ENCODE data around the gene ANKS4B.

The ANKS4B gene

GRCh38 chr16:21224800-21225199, 8.7 kb upstream of the ANKS4B start:
- Histone ChIP-seq H3K4me3 (no peak overlapping the region), H3K9ac (ENCODE audit: insufficient read length) (no peak overlapping the region), H3K27ac (no peak overlapping the region), H3K36me3 (ENCODE audit: insufficient read depth, low read length) (no peaks in the 10 kb centered on the region), H3K9me3 (ENCODE audit: low read depth, low read length) (no peaks in the 10 kb centered on the region)
- DNase-seq (ENCODE audit: low read depth, low spot score), result no peak
- TF ChIP-seq FOXP2 (optimal IDR thresholded peaks at IDR 0.05; ENCODE audit: control extremely low read depth, extremely low read length, insufficient read depth), result no peak
- no peak for TF ChIP-seq EZH2 (IDR thresholded peaks at IDR 0.05)
- TF ChIP-seq POLR2AphosphoS5 (IDR thresholded peaks at IDR 0.05; ENCODE audit: borderline replicate concordance, low read depth, low read length), result no peak

- H3K9me3 ChIP-seq (ENCODE audit: low read depth, low read length), result no peaks in the 10 kb centered on the region
- no peak for DNase-seq (ENCODE audit: low read depth, low spot score)
- no peak overlapping the region for H3K4me3 ChIP-seq
- no peak overlapping the region for H3K27ac ChIP-seq
- TF ChIP-seq EZH2 (IDR thresholded peaks at IDR 0.05) (no peak), POLR2AphosphoS5 (IDR thresholded peaks at IDR 0.05; ENCODE audit: borderline replicate concordance, low read depth, low read length) (no peak), FOXP2 (optimal IDR thresholded peaks at IDR 0.05; ENCODE audit: control extremely low read depth, extremely low read length, insufficient read depth) (no peak)
- H3K36me3 ChIP-seq (ENCODE audit: insufficient read depth, low read length), result no peaks in the 10 kb centered on the region
- H3K9ac ChIP-seq (ENCODE audit: insufficient read length), result no peak overlapping the region
Measured at GRCh38 chr16:21226749-21227148, 6.8 kb upstream of the ANKS4B start.

- no peak for DNase-seq (ENCODE audit: low read depth, low spot score)
- Histone ChIP-seq H3K9me3 (ENCODE audit: low read depth, low read length) (no peaks in the 10 kb centered on the region), H3K4me3 (no peak overlapping the region), H3K9ac (ENCODE audit: insufficient read length) (no peak overlapping the region), H3K36me3 (ENCODE audit: insufficient read depth, low read length) (no peaks in the 10 kb centered on the region), H3K27ac (no peak overlapping the region)
- TF ChIP-seq POLR2AphosphoS5 (IDR thresholded peaks at IDR 0.05; ENCODE audit: borderline replicate concordance, low read depth, low read length) (no peak), FOXP2 (optimal IDR thresholded peaks at IDR 0.05; ENCODE audit: control extremely low read depth, extremely low read length, insufficient read depth) (no peak)
Measured at GRCh38 chr16:21227866-21228265, 5.6 kb upstream of the ANKS4B start.

- no peaks in the 10 kb centered on the region for H3K9me3 ChIP-seq (ENCODE audit: low read depth, low read length)
- no peak overlapping the region for H3K9ac ChIP-seq (ENCODE audit: insufficient read length)
- H3K4me3 ChIP-seq, result no peak overlapping the region
- H3K36me3 ChIP-seq (ENCODE audit: insufficient read depth, low read length), result no peaks in the 10 kb centered on the region
- TF ChIP-seq EZH2 (IDR thresholded peaks at IDR 0.05) (no peak), POLR2AphosphoS5 (IDR thresholded peaks at IDR 0.05; ENCODE audit: borderline replicate concordance, low read depth, low read length) (no peak), FOXP2 (optimal IDR thresholded peaks at IDR 0.05; ENCODE audit: control extremely low read depth, extremely low read length, insufficient read depth) (no peak)
- no peak for DNase-seq (ENCODE audit: low read depth, low spot score)
- no peak overlapping the region for H3K27ac ChIP-seq
Measured at GRCh38 chr16:21228361-21228872, 5.1 kb upstream of the ANKS4B start.

- no peaks in the 10 kb centered on the region for H3K9me3 ChIP-seq (ENCODE audit: low read depth, low read length)
- DNase-seq (ENCODE audit: low read depth, low spot score), result no peak
- H3K9ac ChIP-seq (ENCODE audit: insufficient read length), result no peak overlapping the region
- TF ChIP-seq POLR2AphosphoS5 (IDR thresholded peaks at IDR 0.05; ENCODE audit: borderline replicate concordance, low read depth, low read length) (no peak), FOXP2 (optimal IDR thresholded peaks at IDR 0.05; ENCODE audit: control extremely low read depth, extremely low read length, insufficient read depth) (no peak), EZH2 (IDR thresholded peaks at IDR 0.05) (no peak)
- H3K27ac ChIP-seq, result no peak overlapping the region
- H3K36me3 ChIP-seq (ENCODE audit: insufficient read depth, low read length), result no peaks in the 10 kb centered on the region
- no peak overlapping the region for H3K4me3 ChIP-seq
Measured at GRCh38 chr16:21233045-21233520, 416 bp upstream of the ANKS4B start.

- Histone ChIP-seq H3K9me3 (ENCODE audit: low read depth, low read length) (no peaks in the 10 kb centered on the region), H3K9ac (ENCODE audit: insufficient read length) (no peak overlapping the region), H3K36me3 (ENCODE audit: insufficient read depth, low read length) (no peaks in the 10 kb centered on the region), H3K4me3 (no peak overlapping the region), H3K27ac (no peak overlapping the region)
- no peak for DNase-seq (ENCODE audit: low read depth, low spot score)
- no peak for TF ChIP-seq FOXP2 (optimal IDR thresholded peaks at IDR 0.05; ENCODE audit: control extremely low read depth, extremely low read length, insufficient read depth)
Measured at GRCh38 chr16:21235199-21235585, 1.7 kb downstream of the ANKS4B start.

- Histone ChIP-seq H3K27ac (no peak overlapping the region), H3K4me3 (no peak overlapping the region), H3K9me3 (ENCODE audit: low read depth, low read length) (no peaks in the 10 kb centered on the region), H3K9ac (ENCODE audit: insufficient read length) (no peak overlapping the region), H3K36me3 (ENCODE audit: insufficient read depth, low read length) (no peaks in the 10 kb centered on the region)
- no peak for DNase-seq (ENCODE audit: low read depth, low spot score)
- TF ChIP-seq FOXP2 (optimal IDR thresholded peaks at IDR 0.05; ENCODE audit: control extremely low read depth, extremely low read length, insufficient read depth) (no peak), POLR2AphosphoS5 (IDR thresholded peaks at IDR 0.05; ENCODE audit: borderline replicate concordance, low read depth, low read length) (no peak), EZH2 (IDR thresholded peaks at IDR 0.05) (no peak)
Measured at GRCh38 chr16:21236831-21237230, 3.3 kb downstream of the ANKS4B start.

GRCh38 chr16:21239646-21240045, 6.1 kb downstream of the ANKS4B start:
- no peak overlapping the region for H3K27ac ChIP-seq
- no peak overlapping the region for H3K4me3 ChIP-seq
- H3K9me3 ChIP-seq (ENCODE audit: low read depth, low read length), result no peaks in the 10 kb centered on the region
- TF ChIP-seq EZH2 (IDR thresholded peaks at IDR 0.05) (no peak), POLR2AphosphoS5 (IDR thresholded peaks at IDR 0.05; ENCODE audit: borderline replicate concordance, low read depth, low read length) (no peak)
- H3K9ac ChIP-seq (ENCODE audit: insufficient read length), result no peak overlapping the region
- no peaks in the 10 kb centered on the region for H3K36me3 ChIP-seq (ENCODE audit: insufficient read depth, low read length)
- no peak for DNase-seq (ENCODE audit: low read depth, low spot score)

GRCh38 chr16:21242756-21243155, 9.3 kb downstream of the ANKS4B start:
- no peak overlapping the region for H3K4me3 ChIP-seq
- no peaks in the 10 kb centered on the region for H3K36me3 ChIP-seq (ENCODE audit: insufficient read depth, low read length)
- DNase-seq (ENCODE audit: low read depth, low spot score), result no peak
- TF ChIP-seq FOXP2 (optimal IDR thresholded peaks at IDR 0.05; ENCODE audit: control extremely low read depth, extremely low read length, insufficient read depth) (no peak), EZH2 (IDR thresholded peaks at IDR 0.05) (no peak), POLR2AphosphoS5 (IDR thresholded peaks at IDR 0.05; ENCODE audit: borderline replicate concordance, low read depth, low read length) (no peak)
- H3K9me3 ChIP-seq (ENCODE audit: low read depth, low read length), result no peaks in the 10 kb centered on the region
- H3K27ac ChIP-seq, result no peak overlapping the region
- no peak overlapping the region for H3K9ac ChIP-seq (ENCODE audit: insufficient read length)

Measured in SK-N-MC (cell line).